ENCODE results near the gene UBA3.

UBA3 gene

GRCh38 chr3:69097407-69098086 is 17.4 kb upstream of the UBA3 start:
- no peak for DNase-seq

- DNase-seq, result no peak
These were observed 16.1 kb upstream of the UBA3 start for GRCh38 chr3:69096299-69096698.

GRCh38 chr3:69095636-69096035 is 15.5 kb upstream of the UBA3 start:
- no peak for DNase-seq

GRCh38 chr3:69094467-69095205 is 14.5 kb upstream of the UBA3 start:
- DNase-seq, result peak; percentile 43

GRCh38 chr3:69092030-69092516 is 11.9 kb upstream of the UBA3 start:
- peak; percentile 58 for DNase-seq

- no peak for DNase-seq
These were observed 11.3 kb upstream of the UBA3 start for GRCh38 chr3:69091389-69092029.

- no peak for DNase-seq
These were observed 9.9 kb upstream of the UBA3 start for GRCh38 chr3:69090021-69090420.

- DNase-seq, result no peak
These were observed 7.9 kb upstream of the UBA3 start for GRCh38 chr3:69088063-69088462.

- DNase-seq, result no peak
These were observed 7.0 kb upstream of the UBA3 start for GRCh38 chr3:69087030-69087791.

GRCh38 chr3:69085833-69086722 is 5.9 kb upstream of the UBA3 start:
- DNase-seq, result peak; percentile 77

GRCh38 chr3:69085168-69085832 is 5.1 kb upstream of the UBA3 start:
- no peak for DNase-seq

- DNase-seq, result peak; percentile 94
These were observed 4.4 kb upstream of the UBA3 start, which contains the start of gene ARL6IP5 for GRCh38 chr3:69084326-69085167. ARL6IP5 (plus strand) TSS chr3:69084937; CDS start chr3:69085048, 111 bp downstream.

- peak; percentile 20 for DNase-seq
These were observed 2.6 kb upstream of the UBA3 start for GRCh38 chr3:69082805-69083204.

- no peak for DNase-seq
These were observed 2.2 kb upstream of the UBA3 start for GRCh38 chr3:69082361-69082760.

- no peak for DNase-seq
These were observed 1.6 kb upstream of the UBA3 start for GRCh38 chr3:69081583-69082262.

GRCh38 chr3:69079269-69080159 is 651 bp downstream of the UBA3 start:
- DNase-seq, result no peak

- DNase-seq, result no peak
These were observed 7.2 kb downstream of the UBA3 start for GRCh38 chr3:69072928-69073327.

- no peak for DNase-seq
These were observed 14.0 kb downstream of the UBA3 start for GRCh38 chr3:69066121-69066520.

Data from midbrain (tissue), 1 donor.